Tibial nerve (tissue), 3 donors: ENCODE measurements around the gene SUGP1.

Experiments
- POLR2A ChIP-seq, 2 donors: fragments of 450-650 bp; IDR thresholded peaks; one replicate each; pipeline ENCODE4 v1.6.1; 2017; ENCODE audit warnings: antibody characterized with exemption in 2 of 2, mild to moderate bottlenecking in 2 of 2, moderate library complexity in 2 of 2
- TF ChIP-seq, protein P1 (sequence below), 5 experiments: fragments of 200-600 bp in 3 of 5; fragments of 450-650 bp in 2 of 5; sonication (generic) in 3 of 5; IDR thresholded peaks; one replicate each; pipeline ENCODE4 v1.5.1; 2016 to 2019; ENCODE audit warnings: antibody characterized with exemption in 5 of 5, mild to moderate bottlenecking in 3 of 5, moderate library complexity in 2 of 5

- TF ChIP-seq, protein P1, sequence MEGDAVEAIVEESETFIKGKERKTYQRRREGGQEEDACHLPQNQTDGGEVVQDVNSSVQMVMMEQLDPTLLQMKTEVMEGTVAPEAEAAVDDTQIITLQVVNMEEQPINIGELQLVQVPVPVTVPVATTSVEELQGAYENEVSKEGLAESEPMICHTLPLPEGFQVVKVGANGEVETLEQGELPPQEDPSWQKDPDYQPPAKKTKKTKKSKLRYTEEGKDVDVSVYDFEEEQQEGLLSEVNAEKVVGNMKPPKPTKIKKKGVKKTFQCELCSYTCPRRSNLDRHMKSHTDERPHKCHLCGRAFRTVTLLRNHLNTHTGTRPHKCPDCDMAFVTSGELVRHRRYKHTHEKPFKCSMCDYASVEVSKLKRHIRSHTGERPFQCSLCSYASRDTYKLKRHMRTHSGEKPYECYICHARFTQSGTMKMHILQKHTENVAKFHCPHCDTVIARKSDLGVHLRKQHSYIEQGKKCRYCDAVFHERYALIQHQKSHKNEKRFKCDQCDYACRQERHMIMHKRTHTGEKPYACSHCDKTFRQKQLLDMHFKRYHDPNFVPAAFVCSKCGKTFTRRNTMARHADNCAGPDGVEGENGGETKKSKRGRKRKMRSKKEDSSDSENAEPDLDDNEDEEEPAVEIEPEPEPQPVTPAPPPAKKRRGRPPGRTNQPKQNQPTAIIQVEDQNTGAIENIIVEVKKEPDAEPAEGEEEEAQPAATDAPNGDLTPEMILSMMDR (IDR thresholded peaks at IDR 0.05), result no peak
- TF ChIP-seq POLR2A (IDR thresholded peaks at IDR 0.05), result no peak
Measured at GRCh38 chr19:19274146-19274545, 46.2 kb downstream of the SUGP1 start.
